ENCODE measurements around the gene STYXL1.

- TF ChIP-seq EZH2 (IDR thresholded peaks at IDR 0.05; ENCODE audit: insufficient read depth, poor library complexity, severe bottlenecking) (no peak), EZH2phosphoT487 (IDR thresholded peaks at IDR 0.05; ENCODE audit: insufficient read depth, low read depth) (no peak)
Observed at GRCh38 chr7:75971961-75972763, 75.6 kb downstream of the STYXL1 start.

Measured in GM23248 (cell line).